HepG2 (cell line): ENCODE measurements around the gene ZBTB17. TPM values are rescaled to one million over a fixed set of nuclear protein-coding genes. Genes with fewer than 3 reads are reported as not detected.

Experiments
- ATM ChIP-seq: fragments of 450-650 bp; IDR thresholded peaks from 2 replicates; pipeline ENCODE4 v1.7.1; 2017; ENCODE audit warnings: mild to moderate bottlenecking, borderline replicate concordance
- BRD4 ChIP-seq: sonication (generic); formaldehyde crosslinking; IDR thresholded peaks from 2 replicates; pipeline ENCODE4 v1.4.0; 2020; ENCODE audit warnings: missing genetic modification reagents
- CCDC6 ChIP-seq: sonication (generic); formaldehyde crosslinking; IDR thresholded peaks from 2 replicates; pipeline ENCODE4 v1.8.1; 2022; ENCODE audit warnings: mild to moderate bottlenecking, missing genetic modification reagents, moderate library complexity
- CHD4 ChIP-seq: fragments of 200-600 bp; sonication (generic); IDR thresholded peaks from 2 replicates; pipeline ENCODE4 v1.7.0; 2017; ENCODE audit warnings: mild to moderate bottlenecking, low read length, borderline replicate concordance
- ETV5 ChIP-seq: IDR thresholded peaks from 2 replicates; pipeline ENCODE4 v1.6.1; 2018; ENCODE audit warnings: missing biosample characterization, missing genetic modification reagents, inconsistent platforms, borderline replicate concordance
- GATA4 ChIP-seq: sonication (generic); IDR thresholded peaks from 2 replicates; pipeline ENCODE4 v1.6.1; 2016; ENCODE audit warnings: antibody characterized with exemption, low read depth, borderline replicate concordance
- GMEB2 ChIP-seq: IDR thresholded peaks from 2 replicates; pipeline ENCODE4 v1.6.1; 2016; ENCODE audit warnings: missing biosample characterization, missing genetic modification reagents, low read depth
- IRX3 ChIP-seq: sonication (generic); formaldehyde crosslinking; IDR thresholded peaks from 2 replicates; pipeline ENCODE4 v1.8.1; 2023; ENCODE audit warnings: mild to moderate bottlenecking, low read depth, missing genetic modification reagents, borderline replicate concordance
- MAF1 ChIP-seq: sonication (generic); formaldehyde crosslinking; IDR thresholded peaks from 2 replicates; pipeline ENCODE4 v1.5.0; 2020; ENCODE audit warnings: missing genetic modification reagents, borderline replicate concordance
- NFE2 ChIP-seq: sonication (generic); formaldehyde crosslinking; IDR thresholded peaks from 2 replicates; pipeline ENCODE4 v1.4.0; 2020; ENCODE audit warnings: missing genetic modification reagents
- RARA ChIP-seq: IDR thresholded peaks from 2 replicates; pipeline ENCODE4 v1.6.1; 2016; ENCODE audit warnings: missing genetic modification reagents, missing compliant biosample characterization
- SP2 ChIP-seq: sonication (generic); formaldehyde crosslinking; IDR thresholded peaks from 2 replicates; pipeline ENCODE4 v1.5.1; 2020; ENCODE audit warnings: mild to moderate bottlenecking, missing genetic modification reagents
- ZFP41 ChIP-seq: sonication (generic); formaldehyde crosslinking; IDR thresholded peaks from 2 replicates; pipeline ENCODE4 v1.4.0; 2020; ENCODE audit warnings: mild to moderate bottlenecking, missing genetic modification reagents, borderline replicate concordance
- ZFP82 ChIP-seq: sonication (generic); formaldehyde crosslinking; IDR thresholded peaks from 2 replicates; pipeline ENCODE4 v1.5.1; 2020; ENCODE audit warnings: mild to moderate bottlenecking, missing genetic modification reagents, borderline replicate concordance
- ZNF253 ChIP-seq: sonication (generic); formaldehyde crosslinking; IDR thresholded peaks from 2 replicates; pipeline ENCODE4 v1.8.0; 2022; ENCODE audit warnings: mild to moderate bottlenecking, missing genetic modification reagents, borderline replicate concordance
- ZNF318 ChIP-seq: sonication (generic); formaldehyde crosslinking; IDR thresholded peaks from 2 replicates; pipeline ENCODE4 v1.4.0; 2020; ENCODE audit warnings: mild to moderate bottlenecking, missing genetic modification reagents
- ZNF382 ChIP-seq: sonication (generic); formaldehyde crosslinking; IDR thresholded peaks from 2 replicates; pipeline ENCODE4 v1.5.0; 2020; ENCODE audit warnings: missing genetic modification reagents, mild to moderate bottlenecking, borderline replicate concordance
- ZNF550 ChIP-seq: sonication (generic); formaldehyde crosslinking; IDR thresholded peaks from 2 replicates; pipeline ENCODE4 v1.4.0; 2020; ENCODE audit warnings: mild to moderate bottlenecking, missing genetic modification reagents, borderline replicate concordance
- ZNF557 ChIP-seq: sonication (generic); formaldehyde crosslinking; IDR thresholded peaks from 2 replicates; pipeline ENCODE4 v1.4.0; 2020; ENCODE audit warnings: missing genetic modification reagents
- ZNF589 ChIP-seq: sonication (generic); formaldehyde crosslinking; conservative IDR thresholded peaks from 2 replicates; pipeline ENCODE4 v1.8.0; 2022; ENCODE audit warnings: mild to moderate bottlenecking, moderate library complexity, missing genetic modification reagents
- ZNF629 ChIP-seq: sonication (generic); formaldehyde crosslinking; conservative IDR thresholded peaks from 2 replicates; pipeline ENCODE4 v1.5.0; 2020; ENCODE audit warnings: missing genetic modification reagents
- polyA plus RNA-seq, 8 experiments: library from polyadenylated mRNA; depleted of rRNA in 3 of 8; stranded (reverse) in 7 of 8; unstranded in 1 of 8; fragments of >200 nt; fragmentation: Illumina TruSeq in 4 of 8; extraction: Trizol in 4 of 8; gene quantifications; 2 replicates each; pipeline versions ENCODE4 v1.2.1 to v1.2.3, GENCODE V29; 2011 to 2016; ENCODE audit warnings: low read depth in 4 of 8, missing spikeins in 1 of 8, mixed read lengths in 1 of 8; ENCODE audit not compliant: insufficient read depth in 1 of 8
- total RNA-seq, 5 experiments: library from RNA; depleted of rRNA; stranded (reverse); fragments of >200 nt; fragmentation: Illumina TruSeq; extraction: Trizol; gene quantifications; 2 replicates each; pipeline ENCODE4 v1.2.3, GENCODE V29; 2016; ENCODE audit warnings: low read depth in 1 of 5

Gene ZBTB17
- total and polyA plus RNA-seq, 2 of the 13 experiments (the other 11 are each of a cell fraction or from before 2014, with no cell fraction given) = 16.7 to 17.0 TPM

DNA sequence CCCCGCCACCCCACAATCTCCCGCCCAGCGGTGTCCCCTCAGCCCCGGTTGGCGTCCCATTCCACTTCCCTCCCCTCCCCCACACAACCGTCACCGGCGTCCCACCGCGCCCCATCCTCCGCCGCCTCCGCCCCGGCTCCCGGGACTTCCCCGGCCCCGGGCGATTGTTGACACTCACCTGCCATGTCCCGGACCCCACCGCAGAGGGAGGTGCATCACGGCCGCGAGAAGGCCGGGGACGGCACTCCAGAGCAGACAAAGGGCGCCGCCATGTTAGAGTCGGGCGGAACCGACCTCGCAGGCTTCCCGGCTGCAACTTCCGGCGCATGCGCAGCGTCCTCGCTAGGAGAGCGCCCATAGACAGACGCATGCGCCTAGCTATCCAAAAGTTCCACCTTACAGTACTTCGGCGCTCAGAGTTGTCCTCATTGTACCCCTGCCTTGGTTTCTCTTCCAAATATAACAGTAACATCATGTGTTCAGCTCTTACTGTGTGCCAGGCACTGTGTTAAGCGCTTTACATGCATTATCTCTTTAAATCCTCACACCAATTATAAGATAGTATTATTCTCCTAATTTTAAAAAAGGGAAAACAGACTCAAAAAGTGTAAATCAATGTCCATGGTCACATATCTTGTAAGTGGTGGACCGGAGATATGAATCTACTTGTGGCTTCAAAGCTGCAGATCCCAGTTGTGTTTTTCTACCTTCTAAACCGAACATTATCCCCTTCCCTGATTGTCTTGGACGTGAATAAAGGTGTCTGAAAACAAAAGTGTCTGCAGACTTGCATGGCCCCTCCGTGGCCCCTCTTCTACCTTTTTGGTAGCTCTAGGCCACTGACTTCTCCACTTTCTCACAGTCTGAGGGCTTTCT, at the start of gene ZBTB17 (continued):
- TF ChIP-seq GMEB2 (0 out of 2 replicates have a peak, but pooled peaks have one; percentile 39), ZNF550 (CRISPR knock-in tag) (no peak), GATA4 (no peak; the same call in 1 of the 2 replicates), ETV5 (peak; percentile 65), SP2 (CRISPR knock-in tag) (peak; percentile 52; the same call in 1 of the 2 replicates), ZNF629 (no peak), NFE2 (no peak), ATM (no peak), ZNF589 (CRISPR knock-in tag) (no peak), RARA (CRISPR knock-in tag) (no peak), ZFP41 (CRISPR knock-in tag) (no peak), ZNF253 (no peak), ZNF382 (no peak), BRD4 (CRISPR knock-in tag) (peak; percentile 56; the same call in 1 of the 2 replicates), ZFP82 (CRISPR knock-in tag) (no peak), IRX3 (CRISPR knock-in tag) (no peak), MAF1 (CRISPR knock-in tag) (no peak; the same call in 1 of the 2 replicates), ZNF557 (CRISPR knock-in tag) (no peak), CHD4 (no peak), CCDC6 (CRISPR knock-in tag) (no peak), ZNF318 (no peak)
